Mesenchymal stem cell (in vitro differentiated cells and primary cell): ENCODE data around the gene GAS2L3.

Experiments used
- DNase-seq: peaks from one replicate; pipeline ENCODE4 v3.0.0-alpha.2; 2013
- H2AFZ ChIP-seq: one replicate; pipeline ENCODE4 v1.6.1; 2013; ENCODE audit warnings: low read depth, mild to moderate bottlenecking, control low read depth, inconsistent platforms, low read length, moderate library complexity
- H2AK5ac ChIP-seq: 2 replicates; pipeline ENCODE4 v1.6.1; 2013; ENCODE audit warnings: low read length, moderate library complexity, mild to moderate bottlenecking, inconsistent platforms; ENCODE audit not compliant: severe bottlenecking
- H2BK120ac ChIP-seq: one replicate; pipeline ENCODE4 v1.6.1; 2013; ENCODE audit warnings: low read depth, mild to moderate bottlenecking, inconsistent platforms, low read length, moderate library complexity
- H2BK12ac ChIP-seq, 2 experiments: one replicate each; pipeline ENCODE4 v1.6.1; 2013; ENCODE audit warnings: inconsistent platforms in 2 of 2, low read length in 2 of 2, mild to moderate bottlenecking in 2 of 2, moderate library complexity in 2 of 2, control low read depth in 1 of 2
- H2BK15ac ChIP-seq: one replicate; pipeline ENCODE4 v1.6.1; 2013; ENCODE audit warnings: mild to moderate bottlenecking, low read depth, inconsistent platforms; ENCODE audit not compliant: poor library complexity, severe bottlenecking
- H2BK5ac ChIP-seq: 2 replicates; pipeline ENCODE4 v1.6.1; 2013; ENCODE audit warnings: low read depth, mild to moderate bottlenecking, low read length, control low read depth, inconsistent platforms; ENCODE audit not compliant: poor library complexity, severe bottlenecking
- H3K14ac ChIP-seq, 2 experiments: one replicate each; pipeline ENCODE4 v1.6.1; 2013; ENCODE audit warnings: inconsistent platforms in 2 of 2, low read length in 2 of 2, control low read depth in 1 of 2, mild to moderate bottlenecking in 1 of 2, moderate library complexity in 1 of 2
- H3K18ac ChIP-seq, 2 experiments: one replicate each; pipeline ENCODE4 v1.6.1; 2013; ENCODE audit warnings: inconsistent platforms in 2 of 2, low read length in 2 of 2, control low read depth in 1 of 2, low read depth in 1 of 2, mild to moderate bottlenecking in 1 of 2
- H3K23ac ChIP-seq, 2 experiments: one replicate each; pipeline ENCODE4 v1.6.1; 2013; ENCODE audit warnings: inconsistent platforms in 2 of 2, low read length in 2 of 2, mild to moderate bottlenecking in 2 of 2, moderate library complexity in 2 of 2, control low read depth in 1 of 2
- H3K27ac ChIP-seq: 2 replicates; pipeline ENCODE4 v1.5.1; 2013; ENCODE audit warnings: mild to moderate bottlenecking, moderate library complexity, low read length, control low read depth, inconsistent platforms; ENCODE audit not compliant: poor library complexity, severe bottlenecking
- H3K27me3 ChIP-seq, 2 experiments: 2 replicates each; pipeline versions ENCODE4 v1.6.1 to v1.7.0; 2013; ENCODE audit warnings: low read length in 2 of 2, mild to moderate bottlenecking in 2 of 2, moderate library complexity in 2 of 2, control low read depth in 1 of 2, inconsistent platforms in 1 of 2; ENCODE audit not compliant: control insufficient read depth in 1 of 2, insufficient read depth in 1 of 2
- H3K36me3 ChIP-seq, 2 experiments: 2 replicates each; pipeline versions ENCODE4 v1.6.1 to v1.7.0; 2013; ENCODE audit warnings: low read length in 2 of 2, control low read depth in 1 of 2, inconsistent platforms in 1 of 2, low read depth in 1 of 2, mild to moderate bottlenecking in 1 of 2; ENCODE audit not compliant: insufficient read depth in 2 of 2, control insufficient read depth in 1 of 2
- H3K4ac ChIP-seq, 2 experiments: one replicate each; pipeline ENCODE4 v1.6.1; 2013; ENCODE audit warnings: inconsistent platforms in 2 of 2, low read length in 2 of 2, mild to moderate bottlenecking in 2 of 2, moderate library complexity in 2 of 2, control low read depth in 1 of 2, low read depth in 1 of 2
- H3K4me1 ChIP-seq: 2 replicates; pipeline ENCODE4 v1.6.1; 2013; ENCODE audit warnings: low read depth, low read length, control low read depth; ENCODE audit not compliant: control insufficient read depth, insufficient read depth
- H3K4me2 ChIP-seq: 2 replicates; pipeline ENCODE4 v1.6.1; 2013; ENCODE audit warnings: low read length, mild to moderate bottlenecking, inconsistent platforms; ENCODE audit not compliant: poor library complexity, severe bottlenecking
- H3K4me3 ChIP-seq, 2 experiments: 2 replicates each; pipeline versions ENCODE4 v1.5.1 to v1.7.0; 2013; ENCODE audit warnings: low read length in 2 of 2, mild to moderate bottlenecking in 2 of 2, control low read depth in 1 of 2, low read depth in 1 of 2; ENCODE audit not compliant: insufficient read depth in 1 of 2
- H3K79me1 ChIP-seq: replicated peaks from 2 replicates; pipeline ENCODE4 v1.6.1; 2013; ENCODE audit warnings: mild to moderate bottlenecking, control low read depth, low read length, inconsistent platforms; ENCODE audit not compliant: poor library complexity, severe bottlenecking
- H3K9ac ChIP-seq: 2 replicates; pipeline ENCODE4 v1.7.0; 2013; ENCODE audit warnings: mild to moderate bottlenecking, low read length, moderate library complexity
- H3K9me3 ChIP-seq: 2 replicates; pipeline ENCODE4 v1.7.0; 2013; ENCODE audit warnings: mild to moderate bottlenecking, low read length; ENCODE audit not compliant: control insufficient read depth
- H4K8ac ChIP-seq: one replicate; pipeline ENCODE4 v1.6.1; 2013; ENCODE audit warnings: inconsistent platforms, mild to moderate bottlenecking, low read length, moderate library complexity
- H4K91ac ChIP-seq: one replicate; pipeline ENCODE4 v1.6.1; 2013; ENCODE audit warnings: mild to moderate bottlenecking, low read length, inconsistent platforms
- WGBS: methylation state at CpG from one replicate; pipeline ENCODE4 v1.1.7; 2013; ENCODE audit warnings: mixed read lengths; 5-methylcytosine and 5-hydroxymethylcytosine counted together

GAS2L3 gene

GRCh38 chr12:100668945-100669536 is 95.6 kb downstream of the GAS2L3 start:
- Histone ChIP-seq H3K27me3 (peaks cover 7 to 36% of the 10 kb centered on the region in 2 experiments), H2BK5ac (no peak overlapping the region)

GRCh38 chr12:100669922-100670321 is 96.4 kb downstream of the GAS2L3 start:
- Histone ChIP-seq H2BK15ac (no peak overlapping the region), H3K4ac (no peak overlapping the region), H3K14ac (no peak overlapping the region), H4K91ac (no peak overlapping the region), H2AFZ (no peak overlapping the region), H3K9ac (no peak overlapping the region), H2BK120ac (no peak overlapping the region), H3K79me1 (no peaks in the 10 kb centered on the region), H2BK12ac (no peak overlapping the region), H3K4me3 (no peak overlapping the region), H3K9me3 (no peaks in the 10 kb centered on the region), H2BK5ac (no peak overlapping the region), H3K27ac (no peak overlapping the region), H3K36me3 (no peaks in the 10 kb centered on the region), H3K18ac (no peak overlapping the region), H3K27me3 (peaks cover 7 to 36% of the 10 kb centered on the region in 2 experiments), H3K4me2 (no peak overlapping the region), H3K23ac (no peak overlapping the region), H3K4me1 (peaks cover 10% of the 10 kb centered on the region), H2AK5ac (no peak overlapping the region), H4K8ac (no peak overlapping the region)
- WGBS: 83% methylated on average over 4 of the region's 4 CpGs
- DNase-seq: no peak

More at GRCh38 chr12:100668945-100669536, 95.6 kb downstream of the GAS2L3 start:
- Histone ChIP-seq H3K4ac (no peak overlapping the region), H3K4me3 (no peak overlapping the region), H2BK12ac (no peak overlapping the region), H3K4me2 (no peak overlapping the region), H3K14ac (no peak overlapping the region), H2AK5ac (no peak overlapping the region), H2BK15ac (no peak overlapping the region), H4K8ac (no peak overlapping the region), H3K27ac (no peak overlapping the region), H3K23ac (no peak overlapping the region), H2BK120ac (no peak overlapping the region), H3K9ac (no peak overlapping the region), H3K9me3 (no peaks in the 10 kb centered on the region), H3K18ac (no peak overlapping the region), H3K36me3 (no peaks in the 10 kb centered on the region), H3K4me1 (peaks cover 6% of the 10 kb centered on the region), H4K91ac (no peak overlapping the region), H2AFZ (no peak overlapping the region), H3K79me1 (no peaks in the 10 kb centered on the region)
- WGBS: 2% methylated on average over 6 of the region's 9 CpGs
- peak; percentile 70 for DNase-seq

DNA sequence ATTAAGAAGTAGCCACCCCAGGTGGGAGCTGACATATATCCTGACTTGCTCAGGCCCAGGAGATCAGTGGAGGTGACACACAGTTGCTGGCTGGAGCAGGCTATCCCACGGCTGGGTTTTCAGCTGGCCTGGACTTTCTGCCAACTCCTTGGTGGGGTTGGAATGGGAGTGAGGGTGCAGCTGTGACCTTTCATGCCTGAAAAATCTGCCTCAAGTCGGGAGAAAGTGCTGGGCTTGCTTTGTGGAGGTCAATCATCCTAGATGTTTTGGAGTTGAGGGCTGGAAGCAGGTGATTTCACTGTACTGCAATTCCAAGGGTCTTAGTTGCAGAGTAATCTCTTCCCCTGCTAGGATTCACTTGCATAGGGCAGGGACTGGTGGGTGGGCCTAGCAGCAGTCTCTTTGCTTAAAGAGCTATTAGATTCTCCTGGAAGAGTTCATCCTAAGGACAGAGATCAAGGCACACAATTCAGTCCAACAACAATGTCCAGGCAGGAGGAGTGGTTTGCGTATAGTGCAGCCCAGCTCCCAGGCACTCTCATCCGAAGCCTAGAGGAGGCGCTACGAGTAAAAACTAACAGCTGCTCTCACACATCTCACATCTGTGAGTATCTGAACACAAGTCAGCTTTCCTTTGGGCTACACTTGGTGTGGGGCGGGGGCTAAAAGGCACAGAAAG is 98.1 kb downstream of the GAS2L3 start:
- Histone ChIP-seq H3K4me2 (no peak overlapping the region), H3K27me3 (peaks cover 7 to 36% of the 10 kb centered on the region in 2 experiments), H2BK120ac (no peak overlapping the region), H3K4ac (no peak overlapping the region), H3K4me1 (peaks cover 11% of the 10 kb centered on the region), H3K36me3 (no peaks in the 10 kb centered on the region), H2BK15ac (no peak overlapping the region), H4K91ac (no peak overlapping the region), H3K4me3 (no peak overlapping the region), H3K9me3 (no peaks in the 10 kb centered on the region), H3K9ac (no peak overlapping the region), H2BK5ac (no peak overlapping the region), H2AFZ (no peak overlapping the region), H3K27ac (peak overlapping the region; percentile 10), H3K23ac (no peak overlapping the region), H3K14ac (no peak overlapping the region), H3K18ac (no peak overlapping the region), H4K8ac (no peak overlapping the region), H2BK12ac (no peak overlapping the region), H3K79me1 (no peaks in the 10 kb centered on the region), H2AK5ac (no peak overlapping the region)
- 89% methylated on average over 7 of the region's 7 CpGs for WGBS
- no peak for DNase-seq

DNA sequence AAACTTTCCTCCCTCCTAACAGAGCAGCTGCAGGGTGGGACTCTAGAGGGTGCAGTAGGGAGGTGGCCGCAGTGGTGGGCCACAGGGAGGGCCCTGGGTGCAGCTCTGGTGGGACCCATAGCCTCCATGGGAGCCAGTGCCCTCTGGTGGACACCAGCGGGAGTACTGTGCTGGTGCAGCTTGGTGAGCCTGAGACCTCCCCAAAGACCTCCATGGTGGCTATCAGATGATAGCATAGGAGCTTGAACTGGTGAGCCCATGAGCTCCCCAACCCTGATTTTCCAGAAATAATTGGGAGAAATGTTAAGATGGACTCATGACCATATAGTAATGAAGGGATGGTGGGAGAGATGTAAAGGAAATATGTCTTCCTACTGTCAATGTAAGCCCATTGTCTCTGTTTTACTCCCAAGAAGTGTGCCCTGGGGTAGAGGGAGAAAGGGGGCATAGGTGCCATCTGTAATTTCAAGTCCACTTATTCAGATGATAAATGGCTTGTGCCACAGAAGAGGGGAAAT is 98.7 kb downstream of the GAS2L3 start:
- H3K9me3 ChIP-seq: no peaks in the 10 kb centered on the region
- H3K79me1 ChIP-seq: no peaks in the 10 kb centered on the region
- H3K27me3 ChIP-seq: peaks cover 7 to 36% of the 10 kb centered on the region in 2 experiments
- no peak overlapping the region for H3K27ac ChIP-seq
- H3K14ac ChIP-seq: no peak overlapping the region
- H4K8ac ChIP-seq: no peak overlapping the region
- H2AFZ ChIP-seq: no peak overlapping the region
- H2AK5ac ChIP-seq: no peak overlapping the region
- H3K4me2 ChIP-seq: no peak overlapping the region
- no peak overlapping the region for H2BK12ac ChIP-seq
- H3K4me3 ChIP-seq: no peak overlapping the region
- 37% methylated on average over 2 of the region's 2 CpGs for WGBS
- H2BK5ac ChIP-seq: no peak overlapping the region
- no peak overlapping the region for H3K4ac ChIP-seq
- no peaks in the 10 kb centered on the region for H3K36me3 ChIP-seq
- peak; percentile 16 for DNase-seq
- H3K23ac ChIP-seq: no peak overlapping the region
- no peak overlapping the region for H3K18ac ChIP-seq
- H2BK120ac ChIP-seq: no peak overlapping the region
- no peak overlapping the region for H4K91ac ChIP-seq
- H3K4me1 ChIP-seq: peaks cover 11% of the 10 kb centered on the region
- no peak overlapping the region for H2BK15ac ChIP-seq
- H3K9ac ChIP-seq: no peak overlapping the region
